Mucosa of descending colon (tissue), 3 donors: ENCODE results near the gene RBM38. TPM values are rescaled to one million over a fixed set of nuclear protein-coding genes. Genes with fewer than 3 reads are reported as not detected.

Experiments
- ATAC-seq: fragments of 200-7000 bp; cut with Tn5 transposase; one replicate; pipeline ENCODE4 v1.9.1; 2020; ENCODE audit warnings: mild to moderate bottlenecking, moderate library complexity
- DNase-seq, 3 donors: peaks; one replicate each; pipeline ENCODE4 v3.0.0-alpha.2; 2020
- H3K36me3 ChIP-seq: fragments of 200-600 bp; one replicate; pipeline ENCODE4 v1.8.0; 2021; ENCODE audit warnings: low read depth, mild to moderate bottlenecking
- H3K4me1 ChIP-seq: fragments of 200-600 bp; one replicate; pipeline ENCODE4 v1.8.0; 2021; ENCODE audit warnings: low read depth, mild to moderate bottlenecking
- H3K4me3 ChIP-seq: fragments of 200-600 bp; one replicate; pipeline ENCODE4 v1.8.0; 2021; ENCODE audit warnings: mild to moderate bottlenecking
- H3K9me3 ChIP-seq: fragments of 200-600 bp; one replicate; pipeline ENCODE4 v1.8.0; 2021; ENCODE audit warnings: mild to moderate bottlenecking
- CTCF ChIP-seq: fragments of 200-600 bp; IDR thresholded peaks from one replicate; pipeline ENCODE4 v1.8.0; 2022; ENCODE audit warnings: antibody characterized with exemption, mild to moderate bottlenecking
- intact Hi-C, 2 donors: fragments of 100-400 bp; cut with DNase I in 1 of 2; cut with micrococcal nuclease in 1 of 2; formaldehyde crosslinking; loops; one replicate each; pipeline versions ENCODE4 v1.11.0 to v1.11.1; 2022; cut with DNase I, micrococcal nuclease
- total RNA-seq, 3 donors: library from RNA; stranded (reverse); fragmentation: NEBNext Ultra II Directional in 2 of 3; extraction: Animal tissue kit (Norgen Biotek cat#: 25700) in 2 of 3; gene quantifications; one replicate each; pipeline versions ENCODE4 v1.2.1 to v1.2.4, GENCODE V29; 2021 to 2023
- donor health status: DM: no; HTN: no; CAD: no; lungs with moderate emphysema.
- donor health status: DM: no; HTN: no; CAD: no.
- donor health status: DM: no; HTN: yes; CAD: no.

RBM38 gene
- total RNA-seq, 3 donors from 2014 or later, result 29.5 to 85.5 (median 36.8) TPM

- intact Hi-C loops, result loop anchor here in 1 of 2 donors (10.0 kb wide), 1 partner anchor 222 kb away; no protein-coding TSS in a partner anchor
- no peak overlapping the region for H3K4me3 ChIP-seq
- peaks cover 24% of the 10 kb centered on the region for H3K36me3 ChIP-seq
- no peaks in the 10 kb centered on the region for H3K4me1 ChIP-seq
- no peak for ATAC-seq
- no peak for TF ChIP-seq CTCF
- no peaks in the 10 kb centered on the region for H3K9me3 ChIP-seq
- peak in 1 of 3 donors; percentile 21 for DNase-seq
Observed at GRCh38 chr20:57372581-57373350, 18.4 kb upstream of the RBM38 start.

- intact Hi-C loops, result loop anchor here in 1 of 2 donors (10.0 kb wide), 1 partner anchor 220 kb away; no protein-coding TSS in a partner anchor
- no peaks in the 10 kb centered on the region for H3K9me3 ChIP-seq
- no peaks in the 10 kb centered on the region for H3K4me1 ChIP-seq
- ATAC-seq (no peak), DNase-seq (no peak)
- H3K36me3 ChIP-seq, result peaks cover 14% of the 10 kb centered on the region
- H3K4me3 ChIP-seq, result no peak overlapping the region
- no peak for TF ChIP-seq CTCF
Observed at GRCh38 chr20:57374343-57374930, 16.8 kb upstream of the RBM38 start.

- Histone ChIP-seq H3K9me3 (no peaks in the 10 kb centered on the region), H3K4me3 (no peak overlapping the region), H3K36me3 (peaks cover 14% of the 10 kb centered on the region), H3K4me1 (no peaks in the 10 kb centered on the region)
- ATAC-seq, result peak; percentile 74
- peak in 2 of 3 donors; percentile 37 to 63 for DNase-seq
- TF ChIP-seq CTCF, result no peak
- intact Hi-C loops, result loop anchor here in 1 of 2 donors (10.0 kb wide), 1 partner anchor 220 kb away; no protein-coding TSS in a partner anchor
Observed at GRCh38 chr20:57374931-57375651, 16.1 kb upstream of the RBM38 start.

GRCh38 chr20:57375652-57376230 is 15.5 kb upstream of the RBM38 start:
- ATAC-seq (peak; percentile 27), DNase-seq (peak in 1 of 3 donors; percentile 18)
- Histone ChIP-seq H3K4me3 (no peak overlapping the region), H3K9me3 (no peaks in the 10 kb centered on the region), H3K4me1 (no peaks in the 10 kb centered on the region), H3K36me3 (peaks cover 11% of the 10 kb centered on the region)
- intact Hi-C loops, result loop anchor here in 1 of 2 donors (10.0 kb wide), 1 partner anchor 219 kb away; no protein-coding TSS in a partner anchor
- no peak for TF ChIP-seq CTCF

GRCh38 chr20:57377350-57377749 is 13.8 kb upstream of the RBM38 start:
- intact Hi-C loops, result loop anchor here in 1 of 2 donors (10.0 kb wide), 1 partner anchor 217 kb away; no protein-coding TSS in a partner anchor
- DNase-seq (no peak), ATAC-seq (no peak)
- H3K4me1 ChIP-seq, result no peaks in the 10 kb centered on the region
- H3K4me3 ChIP-seq, result no peak overlapping the region
- H3K9me3 ChIP-seq, result no peaks in the 10 kb centered on the region
- H3K36me3 ChIP-seq, result peaks cover 11% of the 10 kb centered on the region
- no peak for TF ChIP-seq CTCF
